Measurements from ENCODE around the gene ZFPL1. TPM values are rescaled to one million over a fixed set of nuclear protein-coding genes. Genes with fewer than 3 reads are reported as not detected.
A peak's percentile ranks its signal among the peaks of the same experiment; 100 is the strongest.

ZFPL1 gene
- total and polyA plus RNA-seq, 10 of the 15 experiments (the other 5 are each of a cell fraction or from before 2014, with no cell fraction given), result 2.2 to 37.8 (median 27.0) TPM

DNA sequence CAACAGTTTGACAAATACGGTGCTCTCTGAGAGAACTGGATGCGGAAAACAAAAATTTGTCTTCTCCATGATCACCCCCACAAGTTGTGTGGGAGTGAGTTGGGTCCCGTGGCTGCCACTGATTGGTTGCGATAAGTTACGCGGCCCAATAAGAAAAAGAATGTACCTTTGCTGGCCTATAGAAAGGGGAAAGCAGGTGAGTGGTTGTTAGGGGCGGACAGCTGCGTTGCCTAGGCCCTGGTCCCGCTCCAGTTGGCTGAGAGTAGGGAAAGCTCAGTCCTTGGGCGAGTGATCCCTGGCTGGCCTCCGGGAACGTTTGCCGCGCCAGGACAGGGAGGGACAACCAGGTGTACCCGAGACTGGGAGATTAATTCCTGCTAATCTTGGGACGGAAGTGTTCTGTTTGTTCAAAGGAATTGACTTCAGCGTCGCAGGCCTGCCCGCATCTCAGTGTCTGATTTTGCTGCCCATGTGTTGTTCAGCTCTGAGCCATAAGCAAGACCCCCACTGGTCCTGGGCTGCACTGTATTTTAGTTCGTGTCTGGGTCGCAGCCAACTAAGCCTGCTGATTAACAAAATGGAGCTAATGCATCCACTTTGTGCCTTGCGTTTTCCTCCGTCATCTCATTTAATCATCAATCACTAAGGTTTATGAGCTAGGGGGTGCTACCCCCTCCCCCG lies 51.1 kb downstream of the ZFPL1 start (continued):
- TF ChIP-seq, protein P1, sequence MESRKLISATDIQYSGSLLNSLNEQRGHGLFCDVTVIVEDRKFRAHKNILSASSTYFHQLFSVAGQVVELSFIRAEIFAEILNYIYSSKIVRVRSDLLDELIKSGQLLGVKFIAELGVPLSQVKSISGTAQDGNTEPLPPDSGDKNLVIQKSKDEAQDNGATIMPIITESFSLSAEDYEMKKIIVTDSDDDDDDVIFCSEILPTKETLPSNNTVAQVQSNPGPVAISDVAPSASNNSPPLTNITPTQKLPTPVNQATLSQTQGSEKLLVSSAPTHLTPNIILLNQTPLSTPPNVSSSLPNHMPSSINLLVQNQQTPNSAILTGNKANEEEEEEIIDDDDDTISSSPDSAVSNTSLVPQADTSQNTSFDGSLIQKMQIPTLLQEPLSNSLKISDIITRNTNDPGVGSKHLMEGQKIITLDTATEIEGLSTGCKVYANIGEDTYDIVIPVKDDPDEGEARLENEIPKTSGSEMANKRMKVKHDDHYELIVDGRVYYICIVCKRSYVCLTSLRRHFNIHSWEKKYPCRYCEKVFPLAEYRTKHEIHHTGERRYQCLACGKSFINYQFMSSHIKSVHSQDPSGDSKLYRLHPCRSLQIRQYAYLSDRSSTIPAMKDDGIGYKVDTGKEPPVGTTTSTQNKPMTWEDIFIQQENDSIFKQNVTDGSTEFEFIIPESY (IDR thresholded peaks at IDR 0.05), result no peak
- TF ChIP-seq NRF1 (conservative IDR thresholded peaks at IDR 0.05; ENCODE audit: low read depth, low read length) (peak; percentile 19; the same call in 1 of the 2 replicates), EGR1 (IDR thresholded peaks at IDR 0.05; ENCODE audit: borderline replicate concordance in 1 of 2, low read depth in 2 of 2, low read length in 2 of 2) (no peak)

DNA sequence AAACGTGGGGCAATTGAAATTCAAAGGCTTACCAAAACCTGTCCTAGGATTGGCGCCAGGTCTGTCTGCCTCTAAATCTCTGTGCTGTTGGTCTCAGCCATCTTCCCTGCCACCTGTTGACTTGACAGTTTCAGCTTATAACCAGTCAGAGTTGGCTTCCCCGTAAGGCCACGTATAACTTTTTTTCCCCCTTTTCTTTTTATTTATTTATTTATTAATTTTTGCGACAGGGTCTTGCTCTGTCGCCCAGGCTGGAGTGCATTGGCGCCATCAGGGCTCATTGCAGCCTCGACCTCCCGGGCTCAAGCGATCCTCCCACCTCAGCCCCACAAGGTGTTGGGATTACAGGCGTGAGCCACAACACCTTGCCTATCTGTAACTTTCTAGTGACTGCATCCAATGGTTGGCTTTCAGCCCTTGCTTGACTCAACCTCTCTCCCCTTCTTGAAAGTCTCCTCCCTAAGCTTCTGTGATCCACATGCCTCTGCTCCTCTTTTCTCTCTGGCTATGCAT lies 51.7 kb downstream of the ZFPL1 start:
- ATAC-seq (no peak), FAIRE-seq (no peak), DNase-seq (ENCODE audit: low read depth, low spot score) (no peak)
- H4K20me1 ChIP-seq (ENCODE audit: control insufficient read depth, insufficient read depth), result 0 out of 2 replicates have a peak, but pooled peaks cover 4% of the 10 kb centered on the region
- no peaks in the 10 kb centered on the region for H3K27me3 ChIP-seq (replicated peaks in 1 of 2; ENCODE audit: control insufficient read depth in 2 of 2, insufficient read depth in 2 of 2, low read length in 1 of 2)
- no TSS peak for BruUV-seq (replicated peaks)
- peaks cover 44% of the 10 kb centered on the region for H3K79me2 ChIP-seq (ENCODE audit: control insufficient read depth, insufficient read depth, low read length)
- peaks cover 20% of the 10 kb centered on the region for H3K4me1 ChIP-seq (ENCODE audit: control insufficient read depth, insufficient read depth, low read length)
- H3K4me2 ChIP-seq (ENCODE audit: control insufficient read depth, insufficient read depth), result peak overlapping the region; percentile 68
- peak overlapping the region; percentile 99 for H3K27ac ChIP-seq (ENCODE audit: control insufficient read depth, insufficient read depth)
- H3K9me3 ChIP-seq (replicated peaks; ENCODE audit: control insufficient read depth, insufficient read depth, low read length), result no peaks in the 10 kb centered on the region
- in situ Hi-C loops (cut with MboI), result no loop called here
- WGBS (ENCODE audit: insufficient coverage, insufficient replicate concordance, low lambda C conversion rate, missing lambda C conversion rate), result 48% methylated on average over 11 of the region's 11 CpGs
- ChIA-PET CTCF (interaction anchor here (0.9 to 6.7 kb wide), 11 partner anchors 10 to 291 kb away, joined by 3 to 40 read pairs (median 6); partner anchors contain the start of genes CAPN1, CDC42BPG, CDC42EP2 and FAU), SMC1A (ENCODE audit: uncharacterized antibody, unreplicated experiment) (interaction anchor here (0.7 to 2.4 kb wide), 11 partner anchors 9 to 287 kb away, joined by 3 to 13 read pairs (median 6); partner anchors contain the start of genes FAU, MRPL49 and ZNHIT2), RAD21 (ENCODE audit: unreplicated experiment) (interaction anchor here (0.7 to 3.0 kb wide), 10 partner anchors 11 to 288 kb away, joined by 3 to 25 read pairs (median 5); partner anchors contain the start of genes ARL2, CAPN1, DPF2 and FAU), POLR2A (interaction anchor here (0.6 to 3.1 kb wide), 15 partner anchors 11 to 356 kb away, joined by 3 to 28 read pairs (median 7); partner anchors contain the start of genes CAPN1, FAU, MRPL49 and POLA2)
- peaks cover 8 to 10% of the 10 kb centered on the region in 2 experiments; a peak in 3 of 4 replicates for H3K36me3 ChIP-seq (ENCODE audit: control insufficient read depth in 2 of 2, insufficient read depth in 2 of 2, low read length in 1 of 2)
- 0 out of 2 replicates have a peak, but pooled peaks have one; percentile 21 for TF ChIP-seq TAF1 (IDR thresholded peaks at IDR 0.05; ENCODE audit: borderline replicate concordance, low read depth, low read length)
- peak; percentile 20; the same call in 1 of the 2 replicates for TF ChIP-seq YY1 (IDR thresholded peaks at IDR 0.05; ENCODE audit: low read depth, low read length)
- TF ChIP-seq, protein P1 (IDR thresholded peaks at IDR 0.05), result no peak
- no peak for TF ChIP-seq ZNF274 (IDR thresholded peaks at IDR 0.05; ENCODE audit: insufficient read depth, insufficient read length)
- no peak for TF ChIP-seq SIN3A (IDR thresholded peaks at IDR 0.05; ENCODE audit: low read depth, low read length)
- no peak for TF ChIP-seq ZBED1 (IDR thresholded peaks at IDR 0.05; ENCODE audit: borderline replicate concordance)
- no peak for TF ChIP-seq FOXM1 (IDR thresholded peaks at IDR 0.05; ENCODE audit: low read depth, low read length)
- no peak for TF ChIP-seq ASH2L (IDR thresholded peaks at IDR 0.05; ENCODE audit: borderline replicate concordance, low read depth)
- TF ChIP-seq POLR2AphosphoS5 (IDR thresholded peaks at IDR 0.05; ENCODE audit: low read length), result no peak
- TF ChIP-seq, protein P2, sequence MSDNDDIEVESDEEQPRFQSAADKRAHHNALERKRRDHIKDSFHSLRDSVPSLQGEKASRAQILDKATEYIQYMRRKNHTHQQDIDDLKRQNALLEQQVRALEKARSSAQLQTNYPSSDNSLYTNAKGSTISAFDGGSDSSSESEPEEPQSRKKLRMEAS (IDR thresholded peaks at IDR 0.05; ENCODE audit: low read depth, low read length), result no peak
- peak overlapping the region; percentile 99 for H3K4me3 ChIP-seq
- peak overlapping the region; percentile 80 for H2AFZ ChIP-seq (ENCODE audit: control insufficient read depth, low read depth, low read length)
- intact Hi-C loops (cut with micrococcal nuclease; ENCODE audit: unreplicated experiment), result loop anchor here (10.0 kb wide), 1 partner anchor 119 kb away; no protein-coding TSS in a partner anchor
- H3K9ac ChIP-seq (ENCODE audit: control insufficient read depth, insufficient read depth, low read length), result peak overlapping the region; percentile 96

Data from GM12878 (cell line).